ENCODE data around the gene PROK2. TPM values are rescaled to one million over a fixed set of nuclear protein-coding genes. Genes with fewer than 3 reads are reported as not detected.

The PROK2 gene
- total RNA-seq, 1 donor from 2014 or later = not detected

Other genes with a start within 250 kb of the PROK2 start
- gene FOXP1, start 201.4 kb downstream of the PROK2 start, total RNA-seq = 102 and 110 TPM in 2 replicates
- gene EIF4E3, start 59.7 kb downstream of the PROK2 start, total RNA-seq = 20.3 and 20.7 TPM in 2 replicates
- 1.0 and 1.4 TPM in 2 replicates for gene GPR27, start 31.3 kb downstream of the PROK2 start, total RNA-seq